ENCODE data around the gene CABP2.

The CABP2 gene

DNA sequence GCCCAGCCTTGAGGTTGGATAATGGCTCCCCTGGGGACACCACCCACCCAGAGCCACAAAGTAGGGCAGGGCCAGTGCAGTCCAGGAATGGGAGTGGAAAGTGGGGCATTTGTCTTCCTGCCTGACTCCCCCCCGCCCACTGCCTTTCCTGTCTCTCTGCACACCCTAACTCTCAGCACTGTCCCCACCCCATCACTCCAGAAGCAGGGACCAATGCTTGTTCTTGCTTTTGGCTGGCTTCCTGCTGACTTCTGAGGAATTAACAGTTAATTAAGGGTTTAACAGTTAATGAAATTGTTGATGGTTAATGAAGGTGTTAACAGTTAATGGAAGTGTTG, 22.8 kb downstream of the CABP2 start:
- H3K27me3 ChIP-seq (ENCODE audit: low read depth, low read length): no peaks in the 10 kb centered on the region
- H3K36me3 ChIP-seq (ENCODE audit: control insufficient read depth in 1 of 2, insufficient read depth in 2 of 2, low read length in 2 of 2): peaks cover 7 to 37% of the 10 kb centered on the region in 2 donors
- H3K4me1 ChIP-seq (ENCODE audit: control insufficient read depth in 1 of 2, insufficient read depth in 2 of 2, low read length in 2 of 2): peaks cover 0 to 14% of the 10 kb centered on the region in 2 donors
- H3K27ac ChIP-seq (ENCODE audit: low read length): no peak overlapping the region
- H3K9me3 ChIP-seq (ENCODE audit: control insufficient read depth in 1 of 2, low read length in 2 of 2): no peaks in the 10 kb centered on the region
- no peak overlapping the region for H3K4me3 ChIP-seq (ENCODE audit: low read depth in 1 of 2, low read length in 2 of 2)

DNA sequence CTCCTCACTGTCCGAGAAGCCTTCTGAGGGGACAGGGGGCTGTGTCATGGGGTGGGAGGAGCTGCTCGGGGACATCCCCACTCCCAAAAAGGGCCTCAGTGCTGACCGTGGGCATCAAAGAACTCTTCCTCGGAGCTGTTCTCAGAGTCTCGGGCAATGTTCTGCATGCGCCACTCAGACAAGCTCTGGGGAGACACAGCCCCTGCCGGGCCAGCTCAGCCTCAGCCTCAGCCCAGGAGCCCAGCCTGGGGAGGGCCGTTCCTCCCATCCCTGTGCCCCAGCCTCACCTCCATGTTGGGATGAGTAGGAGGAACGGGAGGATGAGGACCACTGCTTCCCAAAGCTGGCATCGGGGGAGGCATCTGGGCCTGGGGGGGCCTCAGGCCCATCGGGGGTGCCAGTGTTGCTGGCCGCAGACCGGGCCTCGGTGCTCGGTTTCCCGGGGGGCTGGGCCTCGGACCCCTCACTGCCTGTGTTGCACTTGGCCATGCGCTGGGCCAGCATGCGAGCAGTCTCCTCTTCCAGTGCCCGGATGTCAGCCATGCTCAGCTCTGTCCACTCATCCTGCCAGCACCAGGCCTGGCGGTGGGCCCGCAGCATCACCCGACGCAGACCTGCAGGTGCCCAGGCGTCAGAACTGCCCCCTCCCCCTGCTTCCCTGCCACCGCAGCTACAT, 23.3 kb downstream of the CABP2 start:
- peaks cover 0 to 11% of the 10 kb centered on the region in 2 donors for H3K4me1 ChIP-seq (ENCODE audit: control insufficient read depth in 1 of 2, insufficient read depth in 2 of 2, low read length in 2 of 2)
- H3K4me3 ChIP-seq (ENCODE audit: low read depth in 1 of 2, low read length in 2 of 2): no peak overlapping the region
- H3K9me3 ChIP-seq (ENCODE audit: control insufficient read depth in 1 of 2, low read length in 2 of 2): no peaks in the 10 kb centered on the region
- peaks cover 7 to 42% of the 10 kb centered on the region in 2 donors for H3K36me3 ChIP-seq (ENCODE audit: control insufficient read depth in 1 of 2, insufficient read depth in 2 of 2, low read length in 2 of 2)
- no peak overlapping the region for H3K27ac ChIP-seq (ENCODE audit: low read length)
- no peaks in the 10 kb centered on the region for H3K27me3 ChIP-seq (ENCODE audit: low read depth, low read length)

DNA sequence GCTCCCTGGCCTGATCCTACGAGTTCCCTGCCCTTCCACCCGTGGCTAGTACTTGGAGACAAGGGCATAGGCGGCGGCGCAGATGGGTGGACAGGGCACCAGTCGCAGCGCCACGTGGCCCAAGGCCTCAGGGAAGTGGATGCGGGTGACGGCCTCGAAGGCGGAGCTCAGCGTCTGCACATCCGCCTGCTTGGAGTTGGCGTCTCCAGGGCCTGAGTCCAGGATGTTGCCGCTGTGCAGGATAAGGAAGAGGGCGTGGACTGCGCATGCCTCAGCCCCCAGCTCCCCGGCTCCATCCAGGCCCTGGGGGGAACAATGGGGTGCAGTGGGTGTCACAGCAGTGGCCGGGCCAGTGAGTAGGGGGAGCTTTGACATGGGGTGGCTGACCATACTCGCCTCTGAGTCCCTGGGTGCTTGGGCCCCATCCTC, 24.7 kb downstream of the CABP2 start:
- Histone ChIP-seq H3K27ac (ENCODE audit: low read length) (no peak overlapping the region), H3K36me3 (ENCODE audit: control insufficient read depth in 1 of 2, insufficient read depth in 2 of 2, low read length in 2 of 2) (peaks cover 7 to 50% of the 10 kb centered on the region in 2 donors), H3K4me1 (ENCODE audit: control insufficient read depth in 1 of 2, insufficient read depth in 2 of 2, low read length in 2 of 2) (no peaks in the 10 kb centered on the region)

DNA sequence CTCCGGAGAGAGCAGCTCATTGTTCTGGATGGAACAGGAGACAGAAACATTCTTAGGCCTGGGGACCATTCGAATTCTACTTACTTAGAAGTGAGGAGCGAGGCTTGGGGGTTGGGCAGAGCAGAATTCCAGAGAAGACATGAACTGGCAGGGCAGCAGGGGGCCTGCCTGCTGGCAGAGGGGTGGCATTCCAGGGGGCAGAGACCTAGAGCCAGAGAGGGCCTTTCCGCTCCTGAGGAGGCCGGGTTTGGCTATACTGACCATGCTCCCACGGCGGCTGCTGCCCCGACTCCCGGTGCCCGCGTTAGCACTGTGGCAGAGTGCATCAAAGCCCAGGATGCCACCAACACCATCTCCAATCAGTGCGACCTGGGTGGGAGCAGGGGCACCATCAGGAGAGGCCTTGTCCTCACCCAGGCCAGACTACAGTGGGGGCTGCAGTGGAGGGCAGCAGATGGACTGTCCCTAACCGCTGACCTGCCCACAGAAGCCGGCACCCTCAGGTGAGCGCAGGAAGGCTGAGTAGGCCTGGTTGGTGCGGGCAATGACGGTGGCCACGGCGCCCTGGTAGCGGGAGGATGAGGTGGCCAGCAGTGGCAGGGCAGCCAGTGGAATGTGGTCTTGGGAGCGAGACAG, 25.5 kb downstream of the CABP2 start:
- Histone ChIP-seq H3K36me3 (ENCODE audit: control insufficient read depth in 1 of 2, insufficient read depth in 2 of 2, low read length in 2 of 2) (peaks cover 5 to 57% of the 10 kb centered on the region in 2 donors), H3K4me3 (ENCODE audit: low read depth in 1 of 2, low read length in 2 of 2) (no peak overlapping the region), H3K4me1 (ENCODE audit: control insufficient read depth in 1 of 2, insufficient read depth in 2 of 2, low read length in 2 of 2) (no peaks in the 10 kb centered on the region), H3K27ac (ENCODE audit: low read length) (no peak overlapping the region), H3K9me3 (ENCODE audit: control insufficient read depth in 1 of 2, low read length in 2 of 2) (no peaks in the 10 kb centered on the region), H3K27me3 (ENCODE audit: low read depth, low read length) (no peaks in the 10 kb centered on the region)

More for the DNA sequence above, 24.7 kb downstream of the CABP2 start:
- Histone ChIP-seq H3K27me3 (ENCODE audit: low read depth, low read length) (no peaks in the 10 kb centered on the region), H3K4me3 (ENCODE audit: low read depth in 1 of 2, low read length in 2 of 2) (no peak overlapping the region), H3K9me3 (ENCODE audit: control insufficient read depth in 1 of 2, low read length in 2 of 2) (no peaks in the 10 kb centered on the region)

DNA sequence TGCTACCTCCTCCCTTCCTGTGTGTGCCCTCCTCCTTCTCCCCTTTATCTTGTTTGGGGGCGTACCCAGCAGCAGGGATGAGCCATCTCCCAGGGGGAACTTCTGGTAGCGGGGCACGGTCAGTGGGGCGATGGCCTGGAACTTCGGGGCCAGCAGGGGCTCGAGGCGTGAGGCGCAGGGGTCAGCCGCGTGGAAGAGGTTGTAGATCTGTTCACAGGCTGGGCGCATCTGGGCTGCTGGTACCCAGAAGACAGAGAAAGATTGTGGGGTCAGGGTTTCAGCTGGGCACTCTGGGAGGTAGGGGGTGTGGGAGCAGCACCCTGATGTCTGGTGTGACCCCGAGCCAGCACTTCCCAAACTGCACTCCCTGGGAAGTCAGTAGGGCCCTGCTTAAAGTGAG, 27.1 kb downstream of the CABP2 start:
- H3K27me3 ChIP-seq (ENCODE audit: low read depth, low read length): no peaks in the 10 kb centered on the region
- no peak overlapping the region for H3K4me3 ChIP-seq (ENCODE audit: low read depth in 1 of 2, low read length in 2 of 2)
- no peaks in the 10 kb centered on the region for H3K9me3 ChIP-seq (ENCODE audit: control insufficient read depth in 1 of 2, low read length in 2 of 2)
- no peak overlapping the region for H3K27ac ChIP-seq (ENCODE audit: low read length)
- H3K4me1 ChIP-seq (ENCODE audit: control insufficient read depth in 1 of 2, insufficient read depth in 2 of 2, low read length in 2 of 2): no peaks in the 10 kb centered on the region
- peaks cover 0 to 62% of the 10 kb centered on the region in 2 donors for H3K36me3 ChIP-seq (ENCODE audit: control insufficient read depth in 1 of 2, insufficient read depth in 2 of 2, low read length in 2 of 2)

DNA sequence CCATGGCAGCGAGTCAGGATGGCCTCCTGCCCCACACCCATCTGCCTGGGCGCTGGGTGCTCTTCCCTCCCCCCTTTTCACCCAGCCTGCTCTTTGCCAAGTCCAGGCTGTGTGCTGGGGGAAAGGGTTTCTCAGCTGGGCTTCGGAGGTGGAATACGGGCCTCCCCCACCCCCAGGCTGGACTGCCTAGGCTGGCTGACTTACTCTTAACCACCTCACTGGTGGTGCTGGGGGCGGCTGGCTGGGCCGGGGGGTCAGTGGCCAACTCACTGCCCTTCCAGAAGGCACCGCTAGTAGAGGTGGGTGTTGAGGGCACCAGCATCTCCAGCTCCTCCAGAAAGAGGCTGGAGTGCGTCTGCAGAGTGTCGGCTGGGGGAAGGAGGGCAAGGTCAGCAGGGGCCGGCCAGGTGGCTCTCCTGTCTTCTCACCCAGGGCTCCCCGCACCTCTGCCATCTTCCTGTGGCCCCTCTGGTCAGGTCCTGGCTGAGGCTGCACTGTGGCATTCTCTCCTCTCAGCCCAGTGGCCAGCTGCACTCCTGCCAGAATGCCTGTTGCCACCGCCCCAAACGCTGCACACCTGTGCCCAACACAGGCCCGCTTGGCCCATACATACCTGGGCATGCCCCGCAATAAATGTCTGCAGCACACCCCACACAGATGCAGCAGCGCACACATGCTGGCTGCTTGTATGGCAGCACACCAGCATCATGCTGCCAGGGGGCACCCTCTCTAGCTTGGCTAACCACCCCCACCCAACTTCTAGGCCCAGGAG, 27.8 kb downstream of the CABP2 start:
- no peaks in the 10 kb centered on the region for H3K9me3 ChIP-seq (ENCODE audit: control insufficient read depth in 1 of 2, low read length in 2 of 2)
- no peaks in the 10 kb centered on the region for H3K4me1 ChIP-seq (ENCODE audit: control insufficient read depth in 1 of 2, insufficient read depth in 2 of 2, low read length in 2 of 2)
- no peak overlapping the region for H3K27ac ChIP-seq (ENCODE audit: low read length)
- H3K4me3 ChIP-seq (ENCODE audit: low read depth in 1 of 2, low read length in 2 of 2): no peak overlapping the region
- H3K27me3 ChIP-seq (ENCODE audit: low read depth, low read length): no peaks in the 10 kb centered on the region
- peaks cover 0 to 69% of the 10 kb centered on the region in 2 donors for H3K36me3 ChIP-seq (ENCODE audit: control insufficient read depth in 1 of 2, insufficient read depth in 2 of 2, low read length in 2 of 2)

DNA sequence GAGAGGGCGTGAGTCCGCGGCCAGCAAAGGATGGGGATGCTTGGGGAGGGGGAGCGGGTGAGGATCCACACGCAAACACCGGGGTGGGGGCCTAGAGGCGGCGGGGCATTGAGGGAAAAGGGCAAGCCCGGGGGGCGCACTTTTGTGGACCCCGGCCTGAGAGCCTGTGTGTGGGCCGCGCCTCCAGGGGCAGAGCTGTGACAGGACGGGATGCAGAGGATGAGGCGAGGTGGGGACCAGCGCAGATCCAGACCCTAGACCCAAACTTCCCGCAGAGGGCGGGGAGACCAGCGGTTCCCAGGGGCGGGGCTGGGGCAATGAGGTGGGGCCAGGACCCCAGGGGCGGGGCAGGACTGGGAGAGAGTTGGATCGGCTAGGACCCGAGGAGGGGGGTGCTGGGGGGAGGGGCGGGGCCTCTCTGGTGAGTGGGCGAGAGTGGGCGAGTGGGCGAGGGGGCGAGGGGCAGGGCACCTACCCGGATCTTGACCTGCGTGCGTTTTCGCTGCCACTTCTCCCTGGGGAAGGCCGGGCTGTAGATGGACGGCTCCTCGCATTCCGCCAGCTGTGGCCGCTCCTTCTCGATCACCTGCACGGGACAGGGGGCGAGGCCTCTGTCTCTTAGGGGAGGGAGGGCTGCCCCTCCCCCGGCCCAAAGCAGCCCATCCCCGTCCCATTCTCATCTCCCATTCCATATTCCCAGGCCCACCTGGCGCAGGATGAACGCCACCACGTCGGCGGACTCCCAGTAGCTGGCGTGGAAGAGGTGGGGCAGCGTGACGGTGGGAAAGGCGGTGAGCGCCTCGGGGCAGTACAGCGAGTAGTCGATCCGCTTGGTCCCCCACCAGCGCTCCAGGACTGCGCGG, 28.6 kb downstream of the CABP2 start:
- Histone ChIP-seq H3K27ac (ENCODE audit: low read length) (no peak overlapping the region), H3K9me3 (ENCODE audit: control insufficient read depth in 1 of 2, low read length in 2 of 2) (no peaks in the 10 kb centered on the region), H3K4me1 (ENCODE audit: control insufficient read depth in 1 of 2, insufficient read depth in 2 of 2, low read length in 2 of 2) (no peaks in the 10 kb centered on the region), H3K4me3 (ENCODE audit: low read depth in 1 of 2, low read length in 2 of 2) (no peak overlapping the region), H3K36me3 (ENCODE audit: control insufficient read depth in 1 of 2, insufficient read depth in 2 of 2, low read length in 2 of 2) (peaks cover 4 to 72% of the 10 kb centered on the region in 2 donors), H3K27me3 (ENCODE audit: low read depth, low read length) (no peaks in the 10 kb centered on the region)

DNA sequence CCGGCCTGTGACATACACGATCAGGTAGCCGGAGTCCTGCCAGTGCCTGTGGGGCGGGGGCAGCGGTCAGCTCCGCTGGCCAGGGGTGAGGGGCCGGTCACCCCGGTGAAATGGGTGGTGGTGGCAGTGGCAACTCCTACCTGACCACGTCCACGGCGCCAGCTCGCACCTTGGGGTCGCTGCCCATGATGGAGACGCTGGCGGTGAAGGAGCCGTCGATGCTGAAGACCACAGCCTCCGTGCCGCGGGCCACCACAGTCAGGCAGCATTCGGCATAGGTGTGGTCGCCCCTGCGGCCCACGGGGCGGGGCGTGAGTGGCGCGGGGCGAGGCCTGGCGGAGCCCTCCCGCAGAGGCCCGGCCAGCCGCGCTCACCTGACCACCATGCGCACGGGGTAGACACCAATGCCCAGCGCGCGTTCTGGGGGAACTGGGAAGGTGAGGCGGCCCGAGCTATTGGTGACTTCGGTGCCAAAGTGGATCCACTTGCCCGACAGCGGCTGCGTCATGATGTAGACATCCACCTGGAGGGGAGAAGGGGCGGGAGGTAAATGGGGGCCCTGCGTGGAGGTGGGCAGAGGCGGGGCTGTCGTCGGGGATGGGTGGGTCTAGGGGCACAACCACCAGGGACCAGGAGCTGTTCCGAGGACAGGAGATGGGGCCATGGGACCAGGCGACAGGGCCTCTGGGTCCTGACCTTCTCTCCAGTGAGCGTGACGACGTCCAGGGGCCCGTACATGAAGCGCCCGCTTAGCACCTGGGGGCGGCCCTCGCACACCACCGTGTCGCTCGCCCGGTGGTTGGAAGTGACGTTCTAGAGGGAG, 29.5 kb downstream of the CABP2 start:
- H3K4me1 ChIP-seq (ENCODE audit: control insufficient read depth in 1 of 2, insufficient read depth in 2 of 2, low read length in 2 of 2): no peaks in the 10 kb centered on the region
- H3K27me3 ChIP-seq (ENCODE audit: low read depth, low read length): no peaks in the 10 kb centered on the region
- no peak overlapping the region for H3K27ac ChIP-seq (ENCODE audit: low read length)
- no peak overlapping the region for H3K4me3 ChIP-seq (ENCODE audit: low read depth in 1 of 2, low read length in 2 of 2)
- no peaks in the 10 kb centered on the region for H3K9me3 ChIP-seq (ENCODE audit: control insufficient read depth in 1 of 2, low read length in 2 of 2)
- H3K36me3 ChIP-seq (ENCODE audit: control insufficient read depth in 1 of 2, insufficient read depth in 2 of 2, low read length in 2 of 2): peaks cover 9 to 80% of the 10 kb centered on the region in 2 donors

DNA sequence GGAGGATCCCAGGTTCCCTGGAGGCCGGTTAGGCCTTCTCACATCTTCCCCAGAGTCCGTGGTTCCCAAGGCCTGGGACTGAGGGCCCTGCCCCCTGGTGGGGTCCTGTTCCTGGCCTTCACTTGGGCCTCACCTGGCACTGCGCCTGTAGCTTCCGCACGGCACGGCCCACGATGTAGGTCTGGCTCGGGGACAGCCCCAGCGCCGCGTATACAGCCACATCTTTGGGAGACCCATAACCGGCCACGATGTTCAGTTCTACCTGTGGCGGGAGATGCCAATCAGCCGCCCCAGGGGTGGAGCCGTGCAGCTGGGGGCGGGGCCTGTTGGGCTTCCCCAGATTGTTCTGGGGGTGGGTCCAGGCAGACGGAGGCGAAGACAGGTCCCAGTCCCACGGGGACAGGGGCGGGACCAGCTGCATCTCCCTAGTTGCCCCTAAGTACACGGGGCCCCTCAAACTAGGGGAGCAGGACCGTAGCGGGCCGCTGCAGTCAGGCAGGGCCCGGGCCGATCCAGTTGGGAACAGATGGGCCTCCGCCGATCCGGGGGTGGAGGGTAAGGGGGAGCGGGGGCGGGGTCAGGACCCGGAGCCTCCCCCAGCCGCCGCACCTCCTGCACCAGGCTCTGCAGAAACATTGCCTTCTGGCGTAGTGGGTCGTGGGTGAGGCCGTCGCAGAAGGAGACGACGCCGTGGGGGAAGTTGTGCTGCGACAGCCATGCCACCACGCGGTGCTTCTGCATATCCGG, 30.3 kb downstream of the CABP2 start:
- H3K36me3 ChIP-seq (ENCODE audit: control insufficient read depth in 1 of 2, insufficient read depth in 2 of 2, low read length in 2 of 2): peaks cover 10 to 81% of the 10 kb centered on the region in 2 donors
- no peaks in the 10 kb centered on the region for H3K9me3 ChIP-seq (ENCODE audit: control insufficient read depth in 1 of 2, low read length in 2 of 2)
- no peaks in the 10 kb centered on the region for H3K27me3 ChIP-seq (ENCODE audit: low read depth, low read length)
- no peak overlapping the region for H3K27ac ChIP-seq (ENCODE audit: low read length)
- no peak overlapping the region for H3K4me3 ChIP-seq (ENCODE audit: low read depth in 1 of 2, low read length in 2 of 2)
- H3K4me1 ChIP-seq (ENCODE audit: control insufficient read depth in 1 of 2, insufficient read depth in 2 of 2, low read length in 2 of 2): no peaks in the 10 kb centered on the region

All from muscle layer of duodenum (tissue), 2 donors.